Tracheal epithelial cell (primary cell): ENCODE results near the gene TMEM115. TPM values are rescaled to one million over a fixed set of nuclear protein-coding genes. Genes with fewer than 3 reads are reported as not detected.

Source experiments
- total RNA-seq: library from RNA; depleted of rRNA; stranded (reverse); fragments of >200 nt; gene quantifications from 2 replicates; pipeline ENCODE4 v1.2.1, GENCODE V29; 2014

Gene TMEM115, protein sequence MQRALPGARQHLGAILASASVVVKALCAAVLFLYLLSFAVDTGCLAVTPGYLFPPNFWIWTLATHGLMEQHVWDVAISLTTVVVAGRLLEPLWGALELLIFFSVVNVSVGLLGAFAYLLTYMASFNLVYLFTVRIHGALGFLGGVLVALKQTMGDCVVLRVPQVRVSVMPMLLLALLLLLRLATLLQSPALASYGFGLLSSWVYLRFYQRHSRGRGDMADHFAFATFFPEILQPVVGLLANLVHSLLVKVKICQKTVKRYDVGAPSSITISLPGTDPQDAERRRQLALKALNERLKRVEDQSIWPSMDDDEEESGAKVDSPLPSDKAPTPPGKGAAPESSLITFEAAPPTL
- total RNA-seq: 31.1 and 45.1 TPM in 2 replicates

DNA sequence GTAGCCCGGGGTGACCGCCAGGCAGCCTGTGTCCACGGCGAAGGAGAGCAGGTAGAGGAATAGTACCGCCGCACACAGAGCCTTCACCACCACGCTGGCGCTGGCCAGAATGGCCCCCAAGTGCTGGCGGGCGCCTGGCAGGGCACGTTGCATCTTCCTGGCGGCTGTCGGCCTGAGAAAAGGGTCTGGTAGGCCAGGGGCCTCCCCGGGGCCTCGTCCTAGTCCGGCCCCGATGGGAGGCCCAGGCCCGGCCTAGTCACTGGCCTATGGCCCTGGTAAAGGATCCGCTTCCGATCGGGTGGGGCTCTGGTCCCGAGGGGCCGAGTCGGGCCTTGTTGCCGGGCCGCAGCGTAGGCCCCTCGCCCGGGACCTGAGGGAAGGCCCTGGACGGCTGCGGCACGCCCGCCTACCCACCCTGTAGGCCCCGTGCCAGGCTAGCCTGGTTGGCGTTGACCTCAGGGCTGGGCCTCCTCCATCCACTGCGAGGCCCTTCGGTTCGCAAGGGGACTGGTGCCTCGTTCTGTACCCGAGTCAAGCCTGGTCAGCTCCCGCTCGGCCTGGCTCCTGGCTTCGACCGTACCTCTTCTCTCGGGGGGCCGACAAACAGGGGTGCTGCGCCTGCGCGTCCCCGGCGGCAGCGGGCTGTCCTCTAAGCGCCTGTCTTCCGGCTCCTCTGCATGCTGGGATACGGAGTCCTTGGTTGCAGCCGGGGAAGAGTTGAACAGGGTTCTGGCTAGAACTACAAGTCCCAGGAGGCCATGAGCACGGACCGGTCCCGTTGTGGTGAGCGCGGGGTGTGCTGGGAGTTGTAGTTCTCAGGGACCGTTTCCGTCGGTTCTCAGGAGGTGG is at the start of gene TMEM115:
Gene TMEM115, minus strand, starts transcription at position 611 of the 849 bp plus-strand sequence. Its CDS starts 458 bp downstream, at position 153.

DNA sequence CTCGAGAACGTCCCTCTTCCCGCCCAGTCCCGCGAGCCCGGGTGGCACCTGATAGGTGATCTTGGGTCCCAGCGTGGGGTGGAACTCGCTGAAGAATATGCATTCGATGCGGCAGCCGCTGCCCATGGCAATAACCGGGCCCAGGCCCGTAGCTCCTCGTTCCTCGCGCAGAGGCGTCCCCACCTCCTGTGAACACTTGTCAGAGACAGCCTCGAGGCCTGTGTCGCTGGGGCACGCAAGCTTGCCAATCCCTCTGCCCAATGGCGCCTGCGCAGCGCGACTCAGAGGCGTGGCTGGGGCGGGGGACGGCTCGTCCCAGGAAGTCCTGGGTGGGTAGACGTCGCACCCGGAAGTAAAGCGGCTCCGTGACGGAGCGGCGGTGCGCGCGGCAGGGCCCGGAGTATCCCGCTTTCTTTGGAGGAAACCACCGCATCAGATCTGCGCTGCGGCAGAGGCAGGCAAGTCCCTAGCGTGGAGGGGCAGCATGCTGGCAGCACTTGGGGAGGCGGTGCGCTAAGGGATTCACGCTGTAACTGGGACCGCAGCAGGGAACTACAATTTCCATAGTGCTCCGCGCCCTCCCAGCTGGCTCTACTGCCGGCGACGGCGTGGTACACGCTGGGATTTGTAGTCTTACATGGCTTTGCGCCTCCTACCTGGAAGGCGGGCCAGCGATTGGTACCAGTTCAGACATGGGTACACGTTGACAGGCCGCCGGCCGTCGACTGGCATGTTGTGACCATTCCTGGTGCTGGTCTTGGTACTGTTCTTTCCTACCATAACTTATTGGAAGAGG is 8.6 kb downstream of the TMEM115 start, which contains the start of the genes CYB561D2 and NPRL2:
Gene CYB561D2, plus strand, starts transcription at position 336 of the 796 bp plus-strand sequence. CDS start 572 bp downstream, outside the sequence.
Gene NPRL2, minus strand, starts transcription at position 249 of the 796 bp plus-strand sequence. Its CDS starts 123 bp downstream, at position 126.

GRCh38 chr3:50345586-50346234 is 13.6 kb downstream of the TMEM115 start, which contains the start of gene ZMYND10:
Gene ZMYND10 (minus strand): TSS chr3:50345732. CDS start chr3:50345579, 153 bp downstream.

GRCh38 chr3:50340448-50341329 is 18.6 kb downstream of the TMEM115 start, which contains the start of gene RASSF1:
Gene RASSF1 (minus strand): TSS chr3:50340836. CDS start chr3:50340805, 31 bp downstream.

DNA sequence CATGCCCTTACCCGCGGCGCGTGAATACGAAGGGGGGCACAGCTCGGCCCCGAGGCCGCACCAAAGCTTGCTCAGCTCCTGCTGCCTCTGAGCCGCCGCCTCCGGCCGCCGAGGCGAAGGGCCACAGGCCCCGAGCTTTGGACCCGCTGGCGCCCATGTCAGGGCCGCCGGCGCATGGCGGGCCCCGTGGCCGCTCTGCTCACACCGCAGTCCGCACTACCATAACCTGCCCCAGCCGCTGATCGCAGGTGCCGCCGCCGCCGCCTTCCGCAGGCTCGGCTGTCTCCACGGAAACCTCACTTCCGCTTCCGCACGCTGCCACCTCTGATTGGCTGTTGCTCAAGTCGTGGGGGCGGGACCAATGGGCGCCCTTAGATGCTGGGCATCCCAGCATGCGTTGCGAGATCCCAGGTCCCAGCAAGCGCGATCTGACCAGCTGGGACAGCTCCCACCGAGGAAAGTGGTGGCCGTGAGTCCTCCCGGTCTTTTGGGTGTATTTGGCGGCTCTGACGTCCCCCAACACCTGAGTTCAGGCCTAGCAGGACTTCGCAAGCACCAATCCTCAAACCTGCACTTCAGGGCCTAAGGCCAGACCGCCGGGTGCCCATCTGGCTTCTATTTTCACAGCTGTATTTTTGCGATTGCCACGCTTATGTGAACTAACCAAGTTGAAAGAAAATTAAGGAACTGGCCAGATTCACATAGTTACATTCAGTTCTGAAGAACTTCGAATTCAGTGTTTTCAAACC is 31.2 kb downstream of the TMEM115 start, which contains the start of gene TUSC2:
Gene TUSC2, minus strand, starts transcription at position 281 of the 749 bp plus-strand sequence. Its CDS starts 124 bp downstream, at position 157.

DNA sequence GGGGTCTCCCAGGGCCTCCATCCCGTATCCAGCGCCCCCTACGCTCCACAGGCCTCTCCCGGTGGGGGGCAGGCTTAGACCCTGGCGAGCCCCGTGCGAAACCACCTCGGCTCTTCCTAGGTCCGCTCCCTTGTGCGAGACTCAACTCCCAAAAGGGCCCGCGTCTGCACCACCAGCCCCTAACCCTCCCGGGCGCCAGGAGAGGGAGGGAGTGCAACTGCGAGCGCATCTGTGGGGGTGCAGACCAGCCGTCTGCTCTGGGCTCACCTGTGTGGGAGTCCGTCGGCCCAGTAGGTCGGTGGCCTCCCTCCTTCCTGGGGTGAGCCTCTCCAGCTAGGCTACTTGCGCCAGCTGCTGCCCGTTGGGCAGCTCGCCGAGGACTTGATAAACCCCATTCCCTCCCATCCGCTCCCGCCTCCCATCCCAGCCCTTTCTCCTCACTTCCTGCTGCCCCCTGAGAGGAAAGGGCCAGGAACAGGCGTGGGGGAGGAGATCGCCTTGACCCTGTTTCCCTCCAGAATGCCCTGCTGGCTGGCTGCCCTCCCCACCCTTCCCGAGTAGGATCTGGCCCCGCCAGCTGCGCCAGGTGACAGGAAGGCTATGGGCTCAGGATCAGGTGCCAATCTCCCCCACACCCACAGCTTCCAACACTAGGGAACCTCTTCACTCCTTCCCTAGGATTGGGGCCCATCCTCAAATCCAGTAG is 36.8 kb downstream of the TMEM115 start, which contains the start of gene HYAL2:
Gene HYAL2, minus strand, starts transcription at position 360 of the 706 bp plus-strand sequence. CDS start 2,256 bp downstream, outside the sequence.

Other genes starting within 250 kb of the TMEM115 start
- 65.3 and 87.8 TPM in 2 replicates for gene SEMA3F, start 204.2 kb downstream of the TMEM115 start, total RNA-seq
- gene GNAT1, start 167.9 kb downstream of the TMEM115 start, total RNA-seq: 0.43 TPM in 1 of 2 replicates, not detected in the other
- gene SLC38A3, start 154.2 kb downstream of the TMEM115 start, total RNA-seq: not detected in 2 replicates
- gene GNAI2, start 123.3 kb downstream of the TMEM115 start, total RNA-seq: 85.3 and 148 TPM in 2 replicates
- gene SEMA3B, start 90.4 kb downstream of the TMEM115 start, total RNA-seq: 8.2 and 15.6 TPM in 2 replicates
- not detected in 2 replicates for gene LSMEM2, start 80.4 kb downstream of the TMEM115 start, total RNA-seq
- 150 and 196 TPM in 2 replicates for gene IFRD2, start 67.1 kb downstream of the TMEM115 start, total RNA-seq
- 7.5 and 14.7 TPM in 2 replicates for gene HYAL3, start 60.1 kb downstream of the TMEM115 start, total RNA-seq
- gene NAA80, start 60.1 kb downstream of the TMEM115 start, total RNA-seq: 3.1 and 3.4 TPM in 2 replicates
- 4.8 and 6.6 TPM in 2 replicates for gene HYAL1, start 55.9 kb downstream of the TMEM115 start, total RNA-seq
- gene HYAL2, start 36.8 kb downstream of the TMEM115 start, total RNA-seq: 74.0 and 95.7 TPM in 2 replicates
- 14.9 and 16.9 TPM in 2 replicates for gene TUSC2, start 31.3 kb downstream of the TMEM115 start, total RNA-seq
- gene RASSF1, start 18.7 kb downstream of the TMEM115 start, total RNA-seq: 17.4 and 23.2 TPM in 2 replicates
- gene ZMYND10, start 13.8 kb downstream of the TMEM115 start, total RNA-seq: 0.24 and 1.9 TPM in 2 replicates
- gene NPRL2, start 8.7 kb downstream of the TMEM115 start, total RNA-seq: 15.6 and 18.3 TPM in 2 replicates
- gene CYB561D2, start 8.7 kb downstream of the TMEM115 start, total RNA-seq: 17.1 and 28.4 TPM in 2 replicates
- gene CACNA2D2, start 144.1 kb upstream of the TMEM115 start, total RNA-seq: not detected in 2 replicates
- 4.3 and 4.7 TPM in 2 replicates for gene C3orf18, start 208.2 kb upstream of the TMEM115 start, total RNA-seq
- gene HEMK1, start 210.0 kb upstream of the TMEM115 start, total RNA-seq: 8.7 and 10.6 TPM in 2 replicates